ENCODE measurements around the gene MKS1. TPM values are rescaled to one million over a fixed set of nuclear protein-coding genes. Genes with fewer than 3 reads are reported as not detected.

MKS1 gene
- total and polyA plus RNA-seq, 2 donors (not counting 3 experiments of a cell fraction or from before 2014, with no cell fraction given) = 12.2 to 13.2 TPM

- Histone ChIP-seq H3K4me3 (replicated peaks in 1 of 3; ENCODE audit: insufficient read depth in 1 of 3, low read depth in 1 of 3, low read length in 3 of 3) (no peak overlapping the region), H3K9me3 (replicated peaks; ENCODE audit: control insufficient read depth, insufficient read depth, low read length) (no peaks in the 10 kb centered on the region), H3K9me1 (replicated peaks; ENCODE audit: control insufficient read depth, extremely low read depth, insufficient read depth, low read length) (no peaks in the 10 kb centered on the region), H3K27ac (ENCODE audit: insufficient read depth, low read depth, low read length) (no peak overlapping the region), H4K20me1 (replicated peaks; ENCODE audit: control insufficient read depth, extremely low read depth, insufficient read depth, low read length) (no peaks in the 10 kb centered on the region), H2AFZ (ENCODE audit: low read depth, low read length) (no peak overlapping the region), H3K4me2 (ENCODE audit: insufficient read depth, low read length) (no peak overlapping the region), H3K36me3 (ENCODE audit: control insufficient read depth in 2 of 2, extremely low read depth in 1 of 2, insufficient read depth in 2 of 2, low read length in 2 of 2) (peaks cover 0 to 6% of the 10 kb centered on the region in 2 experiments), H3K27me3 (ENCODE audit: control insufficient read depth in 2 of 2, insufficient read depth in 2 of 2, low read length in 2 of 2) (no peaks in the 10 kb centered on the region), H3K4me1 (ENCODE audit: control insufficient read depth, extremely low read depth, insufficient read depth, low read length) (no peaks in the 10 kb centered on the region), H3K9ac (replicated peaks; ENCODE audit: extremely low read depth, insufficient read depth, low read length) (no peak overlapping the region), H3K79me2 (ENCODE audit: control insufficient read depth, insufficient read depth, low read length) (no peaks in the 10 kb centered on the region)
- dilution Hi-C loops (cut with MboI; ENCODE audit: extremely low pct_ligation_motif_present, low sequenced_read_pairs) (no loop called here), intact Hi-C loops (cut with micrococcal nuclease) (no loop called here)
- POLR2A ChIA-PET = no interaction called here
- no peak for TF ChIP-seq CTCF (IDR thresholded peaks at IDR 0.05; ENCODE audit: extremely low read depth in 1 of 2, insufficient read depth in 1 of 2, low read depth in 1 of 2, low read length in 2 of 2)
- no peak for TF ChIP-seq JUN (IDR thresholded peaks at IDR 0.05; ENCODE audit: borderline replicate concordance, insufficient read depth, insufficient read length, low read depth)
- TF ChIP-seq, protein P1, sequence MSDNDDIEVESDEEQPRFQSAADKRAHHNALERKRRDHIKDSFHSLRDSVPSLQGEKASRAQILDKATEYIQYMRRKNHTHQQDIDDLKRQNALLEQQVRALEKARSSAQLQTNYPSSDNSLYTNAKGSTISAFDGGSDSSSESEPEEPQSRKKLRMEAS (IDR thresholded peaks at IDR 0.05; ENCODE audit: insufficient read depth, insufficient read length) = no peak
- no peak for TF ChIP-seq FOS (IDR thresholded peaks at IDR 0.05; ENCODE audit: borderline replicate concordance, insufficient read depth, low read length)
- no peak for TF ChIP-seq POLR2AphosphoS5 (IDR thresholded peaks at IDR 0.05; ENCODE audit: insufficient read depth, low read depth, low read length)
- TF ChIP-seq GATA2 (IDR thresholded peaks at IDR 0.05; ENCODE audit: insufficient read depth, insufficient read length, low read depth, low read length) = no peak
- no peak for TF ChIP-seq MYC (IDR thresholded peaks at IDR 0.05; ENCODE audit: low read depth, low read length)
- no peak for TF ChIP-seq POLR2A (IDR thresholded peaks at IDR 0.05; ENCODE audit: low read depth, low read length)
- no peak for TF ChIP-seq EZH2 (IDR thresholded peaks at IDR 0.05; ENCODE audit: borderline replicate concordance, low read depth, low read length, severe bottlenecking)
- no TSS peak for BruUV-seq (replicated peaks)
- no peak for FAIRE-seq
- CTCF ChIA-PET = interaction anchor here (1.0 kb wide), 1 partner anchor 42 kb away, joined by 5 read pairs; no protein-coding TSS in a partner anchor
- no peak for DNase-seq (ENCODE audit: low read depth, low spot score)
Measured at GRCh38 chr17:58207451-58207850, 11.6 kb downstream of the MKS1 start.
